Measurements from ENCODE around the gene PIGB. TPM values are rescaled to one million over a fixed set of nuclear protein-coding genes. Genes with fewer than 3 reads are reported as not detected.
"Not testable (repeated sequence)": the region's sequence is repeated elsewhere in the genome, so short reads cannot be mapped to it uniquely, and the experiment has no call there.

The PIGB gene
- total RNA-seq, 1 donor from 2014 or later, result 6.9 TPM

- no peak for DNase-seq (ENCODE audit: extremely low spot score in 2 of 2)
- TF ChIP-seq CTCF (IDR thresholded peaks at IDR 0.05), result no peak
- TF ChIP-seq POLR2A (IDR thresholded peaks at IDR 0.05), result no peak
- no peak for TF ChIP-seq POLR2AphosphoS5 (IDR thresholded peaks at IDR 0.05; ENCODE audit: insufficient read depth in 1 of 2, low read depth in 1 of 2)
- intact Hi-C loops (cut with DNase I), result no loop called here
- Histone ChIP-seq H3K27ac (peak overlapping the region; percentile 5), H3K27me3 (no peaks in the 10 kb centered on the region), H3K4me1 (peaks cover 31% of the 10 kb centered on the region), H3K9me3 (no peaks in the 10 kb centered on the region), H3K36me3 (no peaks in the 10 kb centered on the region), H3K4me3 (no peak overlapping the region)
Observed at GRCh38 chr15:55277715-55278114, 41.3 kb upstream of the PIGB start.

- H3K36me3 ChIP-seq, result no peaks in the 10 kb centered on the region
- no peak overlapping the region for H3K4me3 ChIP-seq
- H3K27ac ChIP-seq, result no peak overlapping the region
- TF ChIP-seq POLR2A (IDR thresholded peaks at IDR 0.05) (no peak), CTCF (IDR thresholded peaks at IDR 0.05) (no peak), POLR2AphosphoS5 (IDR thresholded peaks at IDR 0.05; ENCODE audit: insufficient read depth in 1 of 2, low read depth in 1 of 2) (no peak)
- no peaks in the 10 kb centered on the region for H3K27me3 ChIP-seq
- intact Hi-C loops (cut with DNase I), result no loop called here
- H3K4me1 ChIP-seq, result peaks cover 42% of the 10 kb centered on the region
- no peaks in the 10 kb centered on the region for H3K9me3 ChIP-seq
- no peak for DNase-seq (ENCODE audit: extremely low spot score in 2 of 2)
Observed at GRCh38 chr15:55279100-55279745, 39.8 kb upstream of the PIGB start.

- Histone ChIP-seq H3K4me1 (peaks cover 42% of the 10 kb centered on the region), H3K27ac (no peak overlapping the region), H3K9me3 (no peaks in the 10 kb centered on the region), H3K27me3 (no peaks in the 10 kb centered on the region), H3K36me3 (no peaks in the 10 kb centered on the region), H3K4me3 (no peak overlapping the region)
- intact Hi-C loops (cut with DNase I), result no loop called here
- no peak for DNase-seq (ENCODE audit: extremely low spot score in 2 of 2)
- TF ChIP-seq POLR2AphosphoS5 (IDR thresholded peaks at IDR 0.05; ENCODE audit: insufficient read depth in 1 of 2, low read depth in 1 of 2) (no peak), CTCF (IDR thresholded peaks at IDR 0.05) (no peak), POLR2A (IDR thresholded peaks at IDR 0.05) (no peak)
Observed at GRCh38 chr15:55279746-55280351, 39.2 kb upstream of the PIGB start.

- H3K27ac ChIP-seq; H3K27me3 ChIP-seq; intact Hi-C loops (cut with DNase I); DNase-seq (ENCODE audit: extremely low spot score in 2 of 2); H3K9me3 ChIP-seq; H3K4me3 ChIP-seq; H3K36me3 ChIP-seq: not testable (repeated sequence)
- peaks cover 42% of the 10 kb centered on the region for H3K4me1 ChIP-seq
Observed at GRCh38 chr15:55280589-55280988, 38.4 kb upstream of the PIGB start.

GRCh38 chr15:55281517-55282228 is 37.3 kb upstream of the PIGB start:
- intact Hi-C loops (cut with DNase I), result no loop called here

More at GRCh38 chr15:55281517-55282228, 37.3 kb upstream of the PIGB start:
- no peak overlapping the region for H3K4me3 ChIP-seq
- DNase-seq (ENCODE audit: extremely low spot score in 2 of 2), result no peak
- TF ChIP-seq POLR2AphosphoS5 (IDR thresholded peaks at IDR 0.05; ENCODE audit: insufficient read depth in 1 of 2, low read depth in 1 of 2) (no peak), POLR2A (IDR thresholded peaks at IDR 0.05) (no peak), CTCF (IDR thresholded peaks at IDR 0.05) (no peak)
- H3K9me3 ChIP-seq, result no peaks in the 10 kb centered on the region
- peak overlapping the region; percentile 61 for H3K27ac ChIP-seq
- H3K4me1 ChIP-seq, result peaks cover 38% of the 10 kb centered on the region
- no peaks in the 10 kb centered on the region for H3K36me3 ChIP-seq
- no peaks in the 10 kb centered on the region for H3K27me3 ChIP-seq

Measured in vagina (tissue), 2 donors.